ENCODE data around the gene PMAIP1.

The PMAIP1 gene

DNA sequence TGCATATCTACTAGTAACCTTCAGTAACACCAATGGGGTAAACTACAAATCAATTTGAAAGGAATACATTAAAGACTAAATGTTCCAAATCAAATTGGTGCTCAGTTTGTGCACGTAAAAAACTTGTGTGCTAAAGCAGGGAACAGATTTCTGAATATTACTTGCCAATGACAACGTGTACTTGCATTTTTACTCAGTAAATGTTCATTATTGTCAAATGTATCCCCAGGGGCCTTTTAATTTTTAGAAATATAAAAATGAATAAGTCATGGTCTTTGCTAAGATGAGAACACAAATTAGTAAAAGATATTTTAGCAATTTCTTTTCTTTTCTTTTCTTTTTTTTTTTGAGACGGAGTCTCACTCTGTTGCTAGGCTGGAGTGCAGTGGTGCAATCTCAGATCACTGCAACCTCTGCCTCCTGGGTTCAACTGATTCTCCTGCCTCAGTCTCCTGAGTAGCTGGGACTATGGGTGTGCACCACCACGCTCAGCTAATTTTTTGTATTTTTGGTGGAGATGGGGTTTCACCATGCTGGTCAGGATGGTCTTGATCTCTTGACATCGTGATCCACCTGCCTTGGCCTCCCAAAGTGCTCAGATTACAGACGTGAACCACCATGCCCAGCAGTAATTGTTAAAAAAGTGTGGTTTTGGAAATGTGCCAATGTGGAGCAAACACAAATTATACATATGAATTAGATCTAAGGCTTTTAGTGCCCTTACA, 52.6 kb downstream of the PMAIP1 start:
- DNase-seq (ENCODE audit: low read depth, low spot score), result no peak
